MM.1S (cell line): ENCODE measurements around the gene ZDHHC7.

ENCODE experiments used
- EZH2phosphoT487 ChIP-seq: fragments of 300-600 bp; sonication (generic); IDR thresholded peaks from 2 replicates; pipeline ENCODE4 v1.6.1; 2018; ENCODE audit warnings: antibody characterized with exemption, low read length
- TF ChIP-seq, protein P1 (sequence below): fragments of 300-600 bp; sonication (generic); IDR thresholded peaks from 2 replicates; pipeline ENCODE4 v1.5.1; 2016; ENCODE audit warnings: antibody characterized with exemption, low read length, mixed read lengths

- TF ChIP-seq EZH2phosphoT487 = no peak
- TF ChIP-seq, protein P1, sequence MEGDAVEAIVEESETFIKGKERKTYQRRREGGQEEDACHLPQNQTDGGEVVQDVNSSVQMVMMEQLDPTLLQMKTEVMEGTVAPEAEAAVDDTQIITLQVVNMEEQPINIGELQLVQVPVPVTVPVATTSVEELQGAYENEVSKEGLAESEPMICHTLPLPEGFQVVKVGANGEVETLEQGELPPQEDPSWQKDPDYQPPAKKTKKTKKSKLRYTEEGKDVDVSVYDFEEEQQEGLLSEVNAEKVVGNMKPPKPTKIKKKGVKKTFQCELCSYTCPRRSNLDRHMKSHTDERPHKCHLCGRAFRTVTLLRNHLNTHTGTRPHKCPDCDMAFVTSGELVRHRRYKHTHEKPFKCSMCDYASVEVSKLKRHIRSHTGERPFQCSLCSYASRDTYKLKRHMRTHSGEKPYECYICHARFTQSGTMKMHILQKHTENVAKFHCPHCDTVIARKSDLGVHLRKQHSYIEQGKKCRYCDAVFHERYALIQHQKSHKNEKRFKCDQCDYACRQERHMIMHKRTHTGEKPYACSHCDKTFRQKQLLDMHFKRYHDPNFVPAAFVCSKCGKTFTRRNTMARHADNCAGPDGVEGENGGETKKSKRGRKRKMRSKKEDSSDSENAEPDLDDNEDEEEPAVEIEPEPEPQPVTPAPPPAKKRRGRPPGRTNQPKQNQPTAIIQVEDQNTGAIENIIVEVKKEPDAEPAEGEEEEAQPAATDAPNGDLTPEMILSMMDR = no peak
Observed at GRCh38 chr16:84986102-84986501, 25.2 kb downstream of the ZDHHC7 start.
